Measurements from ENCODE around the gene CEND1.

DNA sequence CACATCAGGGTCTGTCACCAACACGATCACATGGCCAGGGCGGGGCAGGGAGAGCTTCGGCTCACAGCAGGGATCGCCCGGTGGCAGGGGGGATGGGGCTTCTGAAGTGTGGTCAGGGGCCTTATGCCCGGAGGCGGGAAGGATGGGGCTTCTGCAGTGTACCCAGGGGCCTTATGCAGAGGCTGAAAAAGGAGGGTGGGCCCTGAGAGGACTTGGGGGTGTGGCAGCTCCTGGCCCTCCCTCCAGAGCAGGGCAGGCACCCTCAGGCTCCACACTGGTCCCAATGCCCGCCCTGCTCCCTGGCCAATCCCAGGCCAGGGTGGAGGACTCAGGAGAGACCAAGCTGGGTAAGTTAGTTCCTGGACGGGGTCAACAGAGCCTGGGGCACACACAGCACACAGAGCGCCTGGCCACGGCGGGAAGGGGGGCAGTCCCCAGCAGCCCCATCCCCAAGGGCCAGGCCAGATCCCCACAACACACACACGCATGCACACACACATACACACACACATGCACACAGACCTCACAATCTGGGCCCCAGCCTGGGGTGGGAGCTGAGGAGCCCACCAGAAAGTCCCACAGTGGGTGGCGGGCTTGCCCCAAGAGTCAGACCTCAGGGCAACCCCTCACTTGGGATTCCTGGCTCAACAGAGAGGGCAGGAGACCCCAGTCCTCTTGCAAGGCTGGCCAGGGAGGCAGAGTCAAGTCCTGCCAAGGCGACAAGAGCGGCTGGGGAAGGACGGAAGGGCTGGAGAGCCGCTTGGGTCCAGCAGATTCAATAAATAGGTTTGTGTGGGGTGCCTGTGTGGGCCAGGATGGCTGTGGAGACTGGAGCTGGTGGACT is 1.1 kb upstream of the CEND1 start:
- TF ChIP-seq, protein P1, sequence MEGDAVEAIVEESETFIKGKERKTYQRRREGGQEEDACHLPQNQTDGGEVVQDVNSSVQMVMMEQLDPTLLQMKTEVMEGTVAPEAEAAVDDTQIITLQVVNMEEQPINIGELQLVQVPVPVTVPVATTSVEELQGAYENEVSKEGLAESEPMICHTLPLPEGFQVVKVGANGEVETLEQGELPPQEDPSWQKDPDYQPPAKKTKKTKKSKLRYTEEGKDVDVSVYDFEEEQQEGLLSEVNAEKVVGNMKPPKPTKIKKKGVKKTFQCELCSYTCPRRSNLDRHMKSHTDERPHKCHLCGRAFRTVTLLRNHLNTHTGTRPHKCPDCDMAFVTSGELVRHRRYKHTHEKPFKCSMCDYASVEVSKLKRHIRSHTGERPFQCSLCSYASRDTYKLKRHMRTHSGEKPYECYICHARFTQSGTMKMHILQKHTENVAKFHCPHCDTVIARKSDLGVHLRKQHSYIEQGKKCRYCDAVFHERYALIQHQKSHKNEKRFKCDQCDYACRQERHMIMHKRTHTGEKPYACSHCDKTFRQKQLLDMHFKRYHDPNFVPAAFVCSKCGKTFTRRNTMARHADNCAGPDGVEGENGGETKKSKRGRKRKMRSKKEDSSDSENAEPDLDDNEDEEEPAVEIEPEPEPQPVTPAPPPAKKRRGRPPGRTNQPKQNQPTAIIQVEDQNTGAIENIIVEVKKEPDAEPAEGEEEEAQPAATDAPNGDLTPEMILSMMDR (conservative IDR thresholded peaks at IDR 0.05; ENCODE audit: low read length): no peak
- TF ChIP-seq EZH2phosphoT487 (IDR thresholded peaks at IDR 0.05; ENCODE audit: borderline replicate concordance): no peak

Data from Loucy (cell line).